HPDE6-E6E7 (cell line): ENCODE results near the gene RAD54L2.
A peak's percentile ranks its signal among the peaks of the same experiment; 100 is the strongest.
"Not testable (repeated sequence)": the region's sequence is repeated elsewhere in the genome, so short reads cannot be mapped to it uniquely, and the experiment has no call there.

Experiments used
- DNase-seq: peaks from one replicate; pipeline ENCODE4 v3.0.0; 2011; ENCODE audit warnings: missing footprints; ENCODE audit errors: extremely low spot score

RAD54L2 gene, protein sequence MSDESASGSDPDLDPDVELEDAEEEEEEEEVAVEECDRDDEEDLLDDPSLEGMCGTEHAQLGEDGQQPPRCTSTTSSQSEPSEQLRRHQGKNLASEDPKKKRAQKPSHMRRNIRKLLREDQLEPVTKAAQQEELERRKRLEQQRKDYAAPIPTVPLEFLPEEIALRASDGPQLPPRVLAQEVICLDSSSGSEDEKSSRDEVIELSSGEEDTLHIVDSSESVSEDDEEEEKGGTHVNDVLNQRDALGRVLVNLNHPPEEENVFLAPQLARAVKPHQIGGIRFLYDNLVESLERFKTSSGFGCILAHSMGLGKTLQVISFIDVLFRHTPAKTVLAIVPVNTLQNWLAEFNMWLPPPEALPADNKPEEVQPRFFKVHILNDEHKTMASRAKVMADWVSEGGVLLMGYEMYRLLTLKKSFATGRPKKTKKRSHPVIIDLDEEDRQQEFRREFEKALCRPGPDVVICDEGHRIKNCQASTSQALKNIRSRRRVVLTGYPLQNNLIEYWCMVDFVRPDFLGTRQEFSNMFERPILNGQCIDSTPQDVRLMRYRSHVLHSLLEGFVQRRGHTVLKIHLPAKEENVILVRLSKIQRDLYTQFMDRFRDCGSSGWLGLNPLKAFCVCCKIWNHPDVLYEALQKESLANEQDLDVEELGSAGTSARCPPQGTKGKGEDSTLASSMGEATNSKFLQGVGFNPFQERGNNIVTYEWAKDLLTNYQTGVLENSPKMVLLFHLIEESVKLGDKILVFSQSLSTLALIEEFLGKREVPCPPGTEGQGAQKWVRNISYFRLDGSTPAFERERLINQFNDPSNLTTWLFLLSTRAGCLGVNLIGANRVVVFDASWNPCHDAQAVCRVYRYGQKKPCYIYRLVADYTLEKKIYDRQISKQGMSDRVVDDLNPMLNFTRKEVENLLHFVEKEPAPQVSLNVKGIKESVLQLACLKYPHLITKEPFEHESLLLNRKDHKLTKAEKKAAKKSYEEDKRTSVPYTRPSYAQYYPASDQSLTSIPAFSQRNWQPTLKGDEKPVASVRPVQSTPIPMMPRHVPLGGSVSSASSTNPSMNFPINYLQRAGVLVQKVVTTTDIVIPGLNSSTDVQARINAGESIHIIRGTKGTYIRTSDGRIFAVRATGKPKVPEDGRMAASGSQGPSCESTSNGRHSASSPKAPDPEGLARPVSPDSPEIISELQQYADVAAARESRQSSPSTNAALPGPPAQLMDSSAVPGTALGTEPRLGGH (N-terminal part only)

DNA sequence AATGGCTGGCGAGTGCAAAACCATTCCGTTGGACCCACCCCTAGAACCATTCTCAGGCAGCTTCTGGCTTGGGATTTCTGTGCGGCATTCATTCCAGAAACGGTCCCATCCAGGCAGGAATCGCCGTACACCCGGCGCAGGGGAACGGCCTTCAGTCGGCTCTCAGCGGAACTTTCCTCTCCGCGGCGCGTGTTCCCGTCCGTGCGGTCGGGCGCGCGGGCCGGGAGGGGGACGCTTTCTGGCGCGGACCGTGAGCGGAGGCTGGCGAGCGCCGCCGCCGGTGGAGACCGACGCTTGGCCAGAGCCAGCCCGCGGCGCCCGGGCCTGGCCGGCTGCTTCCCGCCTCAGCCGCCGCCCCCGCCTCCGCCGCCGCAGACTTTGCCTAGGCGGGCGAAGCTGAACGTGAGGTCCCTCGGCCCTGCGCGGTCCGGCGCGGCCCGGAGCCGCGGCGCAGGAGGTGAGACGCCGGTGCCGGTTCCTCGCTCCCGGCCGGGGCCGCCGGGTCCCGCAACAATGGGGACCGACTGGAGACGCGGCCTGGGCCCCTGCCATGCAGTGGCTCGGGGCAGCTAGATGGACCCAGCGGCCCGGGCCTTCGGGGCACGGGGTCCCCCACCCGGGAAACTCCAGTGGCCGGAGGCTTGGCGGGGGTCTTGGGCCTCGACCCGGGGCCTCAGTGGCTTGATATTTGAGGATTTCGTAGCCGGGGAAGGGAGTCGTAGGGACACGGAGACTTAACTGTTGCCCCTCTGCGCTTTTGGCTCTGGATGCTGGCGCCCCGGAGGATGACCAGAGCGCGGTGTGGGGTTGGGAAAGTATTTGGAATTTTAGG is at the start of gene RAD54L2:
RAD54L2 (plus strand) TSS at position 261 of the 832 bp plus-strand sequence. CDS start 51,702 bp downstream, outside the sequence.
- DNase-seq: peak; percentile 49

DNA sequence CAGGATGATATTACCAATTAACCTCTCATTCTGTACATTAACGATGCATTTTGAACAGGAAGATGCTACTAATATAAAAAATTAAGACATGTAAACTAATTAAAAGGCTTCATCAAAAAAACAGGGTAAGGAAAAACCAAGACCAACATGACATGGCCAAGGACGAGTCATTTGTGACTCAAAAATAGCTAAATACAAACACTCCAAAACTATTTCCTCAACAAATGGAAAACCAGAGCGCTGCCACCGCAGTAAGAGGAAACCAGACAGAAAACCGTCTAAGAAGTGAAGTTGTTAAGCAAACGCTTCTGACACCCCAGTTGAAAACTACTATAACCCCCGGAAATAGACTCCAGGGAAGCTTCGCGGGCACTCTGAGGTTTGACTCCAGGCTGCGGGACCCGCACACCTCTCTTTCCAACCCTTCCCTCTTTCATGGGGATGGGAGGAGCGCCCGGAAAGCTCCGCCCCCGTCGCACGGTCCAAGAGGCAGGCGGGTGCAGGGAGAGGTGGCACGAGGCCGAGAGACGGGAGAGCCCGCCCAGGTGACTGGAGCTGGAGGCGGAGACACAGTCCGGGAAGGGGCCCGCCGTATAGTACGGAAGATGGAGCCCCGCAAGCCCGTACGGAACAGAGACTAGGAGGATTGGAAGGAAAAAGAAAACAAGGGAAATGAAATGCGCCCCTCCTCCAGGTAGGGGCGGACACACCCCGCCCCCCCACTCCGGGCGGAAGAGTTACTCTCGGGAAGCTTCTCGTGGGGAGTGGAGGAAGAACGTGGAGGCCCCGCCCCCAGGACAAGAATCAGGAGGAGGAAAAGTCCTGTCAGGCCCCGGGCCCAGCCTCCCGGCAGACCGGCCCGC is 39.4 kb upstream of the RAD54L2 start:
- peak; percentile 54 for DNase-seq

DNA sequence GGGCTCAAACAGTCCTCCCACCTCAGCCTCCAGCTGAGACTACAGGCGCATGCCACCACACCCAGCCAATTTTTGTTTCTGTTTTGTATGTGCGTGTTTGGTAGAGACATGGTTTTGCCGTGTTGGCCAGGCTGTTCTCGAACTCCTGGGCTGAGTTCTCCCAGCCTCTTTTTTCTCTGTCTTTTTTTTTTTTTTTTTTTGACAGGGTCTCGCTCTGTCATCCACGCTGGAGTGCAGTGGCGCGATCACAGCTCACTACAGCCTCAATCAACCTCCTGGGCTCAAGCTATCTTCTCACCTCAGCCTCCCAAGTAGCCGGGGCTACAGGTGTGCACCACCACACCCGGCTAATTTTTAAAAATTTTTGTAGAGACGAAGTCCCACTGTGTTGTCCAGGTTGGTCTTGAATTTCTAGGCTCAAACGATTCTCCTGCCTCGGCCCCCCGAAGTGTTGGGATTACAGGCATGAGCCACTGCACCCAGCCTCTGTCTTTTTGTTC is 37.8 kb upstream of the RAD54L2 start:
- no peak for DNase-seq

DNA sequence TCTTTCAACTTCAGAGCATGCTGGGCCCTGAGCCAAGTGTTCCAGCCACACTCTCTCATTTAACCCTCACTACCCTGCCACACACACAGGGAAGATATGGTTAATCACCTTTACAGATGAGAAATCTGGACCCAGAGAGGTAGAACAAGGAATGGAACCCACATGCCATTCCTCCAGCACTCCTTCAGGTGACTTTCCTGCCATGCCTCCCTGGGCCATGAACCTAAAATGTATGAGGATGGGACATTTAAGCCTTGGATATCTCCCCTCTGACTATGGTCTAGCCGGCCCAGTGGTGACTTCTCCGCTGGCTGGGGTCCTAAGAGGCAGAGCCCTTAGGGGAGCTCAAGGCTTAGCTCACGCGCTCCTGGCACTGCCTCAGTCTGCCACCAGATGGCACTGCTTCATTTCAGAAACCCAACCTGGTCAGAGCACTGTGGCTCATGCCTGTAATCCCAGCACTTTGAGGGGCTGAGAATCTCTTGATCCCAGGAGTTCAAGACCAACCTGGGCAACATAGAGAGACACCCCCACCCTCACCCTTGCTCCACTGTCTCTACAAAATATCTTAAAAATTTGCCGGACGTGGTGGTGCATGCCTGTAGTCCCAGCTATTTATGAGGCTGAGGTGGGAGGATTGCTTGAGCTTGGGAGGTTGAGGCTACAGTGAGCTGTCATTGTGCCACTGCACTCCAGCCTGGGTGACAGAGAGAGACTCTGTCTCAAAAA is 36.5 kb upstream of the RAD54L2 start:
- DNase-seq: no peak

DNA sequence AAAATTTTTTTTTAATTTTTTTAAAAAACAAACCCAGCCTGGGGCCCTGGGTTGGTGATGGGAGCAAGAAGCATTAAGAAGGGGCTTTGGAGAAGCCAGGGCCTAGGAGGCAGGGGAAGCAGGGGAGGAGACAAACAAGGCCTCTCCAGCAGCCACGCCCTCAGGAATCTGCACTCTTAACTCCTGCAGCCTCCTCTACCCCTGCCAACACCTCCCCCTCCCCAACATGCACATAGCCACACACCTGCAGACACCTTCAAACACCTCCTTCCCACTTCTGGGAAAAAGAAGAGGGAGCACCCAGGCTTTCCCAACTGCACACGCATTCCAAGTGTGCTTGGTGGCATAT is 36.0 kb upstream of the RAD54L2 start:
- no peak for DNase-seq

DNA sequence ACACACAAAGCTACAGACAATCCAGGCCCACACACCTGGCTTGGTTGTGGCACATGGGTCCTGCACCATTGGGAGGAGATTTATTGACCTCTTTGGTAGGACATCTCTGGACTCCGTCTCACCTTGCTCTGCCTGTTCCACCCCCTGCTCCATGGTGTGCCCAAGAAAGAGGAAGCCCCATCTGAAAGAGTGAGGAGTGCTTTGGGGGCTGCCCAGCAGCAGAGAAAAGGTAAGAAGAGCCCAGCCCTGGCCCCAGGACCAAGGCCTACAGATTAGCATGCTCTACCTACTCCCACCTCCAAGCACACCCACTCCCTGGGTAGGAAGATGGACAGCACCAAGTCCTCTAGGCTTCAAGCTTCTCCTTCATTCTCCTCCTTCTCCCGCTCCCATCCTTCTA is 35.5 kb upstream of the RAD54L2 start:
- DNase-seq: no peak

DNA sequence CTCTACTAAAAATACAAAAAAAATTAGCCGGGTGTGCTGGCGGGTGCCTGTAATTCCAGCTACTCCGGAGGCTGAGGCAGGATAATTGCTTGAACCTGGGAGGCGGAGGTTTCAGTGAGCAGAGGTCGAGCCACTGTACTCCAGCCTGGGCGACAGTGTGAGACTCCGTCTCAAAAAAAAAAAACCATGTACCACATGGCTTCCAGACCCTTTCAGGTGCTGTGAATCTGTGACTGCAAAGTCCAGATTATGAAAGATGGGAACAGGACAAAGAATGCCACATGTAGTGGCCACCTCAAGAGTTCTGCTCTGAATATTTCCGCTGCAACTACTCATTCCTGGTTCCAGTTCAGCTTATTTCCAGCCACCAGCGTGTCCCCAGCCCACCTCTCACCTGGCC is 30.3 kb upstream of the RAD54L2 start:
- no peak for DNase-seq

DNA sequence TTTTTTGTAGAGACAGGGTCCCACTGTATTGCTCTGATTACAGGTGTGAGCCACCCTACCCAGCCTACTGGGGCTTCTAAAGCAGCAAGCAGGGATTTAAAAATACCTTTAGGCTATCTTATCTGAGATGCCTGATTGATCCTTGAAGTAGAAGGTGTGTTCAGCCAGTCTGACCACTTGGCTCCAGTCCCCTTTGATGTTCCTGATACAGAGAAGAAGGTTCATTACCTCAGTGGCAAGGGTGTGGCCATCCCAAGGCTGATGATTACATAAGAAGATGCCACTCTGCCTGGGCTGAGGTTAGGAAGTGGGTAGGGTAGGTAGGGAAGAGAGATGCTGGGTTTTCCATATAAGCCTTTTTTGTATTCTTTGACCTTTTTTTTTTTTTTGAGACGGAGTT is 27.5 kb upstream of the RAD54L2 start:
- no peak for DNase-seq

DNA sequence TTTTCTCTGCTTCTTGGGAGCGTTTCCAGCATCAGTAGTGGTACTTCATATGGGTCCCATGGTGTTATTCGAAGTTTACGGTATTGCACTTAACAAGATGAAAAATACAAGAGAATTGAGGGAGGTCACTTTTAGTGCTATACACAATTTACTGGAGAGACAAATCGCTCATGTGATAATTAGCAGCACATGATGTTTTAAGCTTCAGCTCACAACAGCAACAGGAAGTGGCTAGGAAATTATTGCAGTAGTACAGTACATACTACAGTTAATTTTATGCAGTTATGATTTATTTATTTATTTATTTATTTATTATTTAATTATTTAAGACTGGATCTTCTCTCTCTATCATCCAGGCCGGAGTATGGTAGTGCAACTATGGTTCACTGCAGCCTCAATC is 24.3 kb upstream of the RAD54L2 start:
- no peak for DNase-seq

DNA sequence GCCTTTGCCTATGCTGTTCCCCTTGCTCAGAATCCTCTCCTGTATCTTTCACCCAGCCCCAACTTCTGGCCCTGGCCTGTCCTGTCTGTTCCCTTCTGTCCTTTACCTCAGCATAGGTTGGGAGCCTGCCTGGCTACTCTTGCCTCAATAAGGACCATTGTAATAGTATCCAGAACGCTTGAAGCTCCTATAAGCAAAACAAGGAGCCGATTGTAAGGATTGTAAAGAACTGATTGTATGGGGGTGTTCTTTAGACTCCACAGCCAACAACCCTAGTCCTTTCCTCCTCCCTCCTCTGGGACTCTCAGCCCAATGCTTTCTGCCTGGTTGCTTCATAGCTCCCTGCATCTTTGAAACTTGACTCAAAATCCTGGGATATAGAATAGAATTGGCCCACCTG is 18.7 kb upstream of the RAD54L2 start:
- no peak for DNase-seq

DNA sequence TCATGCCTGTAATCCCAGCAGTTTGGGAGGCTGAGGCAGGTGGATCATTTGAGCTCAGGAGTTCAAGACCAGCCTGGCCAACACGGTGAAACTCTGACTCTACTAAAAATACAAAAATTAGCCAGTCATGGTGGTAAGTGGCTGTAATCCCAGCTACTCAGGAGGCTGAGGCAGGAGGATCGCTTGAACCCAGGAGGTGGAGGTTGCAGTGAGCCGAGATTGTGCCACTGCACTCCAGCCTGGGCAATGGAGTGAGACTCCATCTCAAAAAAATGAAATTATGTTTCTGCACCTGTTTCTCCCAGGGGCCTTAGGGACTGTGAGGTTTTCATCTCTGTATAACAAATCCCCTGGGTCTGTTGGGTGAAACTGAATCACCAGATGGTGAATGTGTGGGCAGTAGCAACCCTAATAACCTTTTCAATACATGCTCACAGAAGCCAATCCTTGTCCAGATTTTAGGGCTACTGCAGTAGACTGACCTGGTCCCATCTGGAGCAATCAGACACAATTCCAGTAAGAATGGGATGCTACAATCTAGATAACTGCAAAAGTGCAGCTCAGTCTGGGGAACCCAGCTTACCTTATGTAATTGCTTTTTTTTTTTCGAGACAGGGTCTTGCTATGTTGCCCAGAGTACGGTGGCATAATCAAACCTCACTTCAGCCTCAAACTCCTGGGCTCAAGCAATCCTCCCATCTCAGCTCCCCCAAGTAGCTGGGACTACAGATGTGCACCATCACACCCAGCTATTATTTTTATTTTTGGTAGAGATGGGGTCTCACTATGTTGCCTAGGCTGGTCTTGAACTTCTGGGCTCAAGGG is 17.4 kb upstream of the RAD54L2 start:
- not testable (repeated sequence) for DNase-seq

DNA sequence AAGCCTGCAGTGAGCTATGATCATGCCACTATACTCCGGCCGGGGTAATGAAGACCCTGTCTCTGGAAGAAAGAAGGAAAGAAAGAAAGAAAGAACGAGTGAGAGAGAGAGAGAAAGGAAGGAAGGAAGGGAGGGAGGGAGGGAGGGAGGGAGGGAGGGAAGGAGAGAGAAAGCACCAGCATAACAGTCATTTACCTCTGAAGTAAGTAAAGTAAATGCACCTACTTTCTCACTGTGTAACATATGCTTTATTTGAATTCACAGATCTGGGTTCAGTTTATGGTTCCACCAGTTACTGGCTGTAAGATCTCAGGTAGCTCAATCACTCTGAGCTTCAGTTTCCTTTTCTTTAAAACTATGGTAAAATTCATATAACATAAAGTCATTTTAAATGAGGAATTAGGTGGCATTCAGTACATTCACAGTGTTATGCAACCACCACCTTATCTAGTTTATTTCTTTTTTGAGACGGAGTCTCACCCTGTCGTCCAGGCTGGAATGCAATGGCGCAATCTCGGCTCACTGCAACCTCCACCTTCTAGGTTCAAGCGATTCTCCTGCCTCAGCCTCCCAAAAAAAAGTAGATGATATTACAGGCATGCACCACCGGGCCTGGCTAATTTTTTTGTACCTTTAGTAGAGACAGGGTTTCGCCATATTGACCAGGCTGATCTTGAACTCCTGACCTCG is 16.1 kb upstream of the RAD54L2 start:
- no peak for DNase-seq

DNA sequence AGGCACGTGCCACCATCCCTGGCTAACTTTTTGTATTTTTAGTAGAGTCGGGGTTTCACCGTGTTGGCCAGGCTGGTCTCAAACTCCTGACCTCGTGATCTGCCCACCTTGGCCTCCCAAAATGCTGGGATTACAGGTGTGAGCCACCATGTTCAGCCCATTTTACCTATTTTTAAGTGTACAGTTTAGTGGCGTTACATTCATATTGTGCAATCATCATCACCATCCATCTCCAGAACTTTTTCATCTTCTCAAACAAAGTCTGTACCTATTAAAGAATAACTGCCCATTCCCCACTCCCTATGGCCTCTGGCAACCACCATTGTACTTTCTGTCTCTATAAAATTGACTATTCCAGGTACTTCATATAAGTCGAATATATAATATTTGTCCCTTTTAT is 13.6 kb upstream of the RAD54L2 start:
- DNase-seq: not testable (repeated sequence)

DNA sequence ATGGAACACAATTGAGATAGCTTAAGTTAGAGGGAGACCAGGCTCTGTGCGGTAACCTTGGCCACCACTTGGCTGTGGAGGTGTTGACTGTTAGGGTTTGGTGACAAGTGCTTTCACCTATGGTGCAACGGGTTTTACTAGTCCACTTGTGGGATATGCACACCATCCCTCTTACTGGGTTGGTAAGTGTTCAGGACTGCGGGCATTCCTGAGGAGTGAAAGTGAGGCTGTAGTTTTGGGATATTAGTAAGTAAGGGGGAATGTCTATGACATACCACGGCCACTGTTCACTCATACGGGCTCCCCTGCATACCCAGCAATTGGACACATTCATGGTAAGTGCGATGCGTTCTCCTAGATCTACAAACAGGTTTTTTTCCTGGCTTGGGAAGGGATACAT is 8.0 kb upstream of the RAD54L2 start:
- DNase-seq: no peak

DNA sequence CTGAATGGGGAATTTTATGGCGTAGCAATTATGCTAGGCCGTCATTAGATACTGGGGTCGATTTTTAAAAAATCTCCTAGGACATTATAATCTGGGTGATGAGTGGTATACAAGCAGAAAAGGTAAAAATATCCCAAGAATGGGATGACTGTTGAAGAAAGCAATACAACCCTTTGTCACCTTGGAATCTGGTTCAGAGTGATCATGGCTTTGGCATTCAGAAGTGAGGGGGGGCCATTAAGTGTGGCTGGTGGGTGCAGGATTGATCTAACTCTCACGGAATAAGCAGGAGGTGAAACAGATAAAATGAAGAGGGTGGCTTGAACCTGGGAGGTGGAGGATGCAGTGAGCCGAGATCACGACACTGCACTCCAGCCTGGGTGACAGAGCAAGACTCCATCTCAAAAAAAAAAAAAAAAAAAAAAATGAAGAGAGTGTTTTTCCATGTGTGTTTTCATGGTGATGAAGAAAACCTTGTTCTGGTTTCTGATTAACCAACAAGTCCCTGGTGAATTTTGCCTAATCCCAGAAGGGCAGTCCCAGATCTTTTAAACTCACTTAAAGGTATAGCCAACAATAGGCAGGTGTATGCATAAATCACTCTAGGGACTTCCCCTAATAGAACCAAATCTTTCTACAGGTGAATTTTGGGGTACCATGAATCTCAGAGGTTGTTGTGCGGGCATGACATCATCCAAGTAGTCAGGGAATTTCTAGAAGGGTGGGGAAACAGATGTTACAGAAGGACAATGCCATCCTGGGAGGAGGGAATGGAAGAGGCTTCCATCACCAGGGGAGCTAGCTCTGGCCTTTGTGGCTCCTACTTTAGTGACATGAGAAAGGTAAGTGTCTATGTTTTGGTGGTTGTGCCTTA is 3.1 kb upstream of the RAD54L2 start:
- DNase-seq: no peak

DNA sequence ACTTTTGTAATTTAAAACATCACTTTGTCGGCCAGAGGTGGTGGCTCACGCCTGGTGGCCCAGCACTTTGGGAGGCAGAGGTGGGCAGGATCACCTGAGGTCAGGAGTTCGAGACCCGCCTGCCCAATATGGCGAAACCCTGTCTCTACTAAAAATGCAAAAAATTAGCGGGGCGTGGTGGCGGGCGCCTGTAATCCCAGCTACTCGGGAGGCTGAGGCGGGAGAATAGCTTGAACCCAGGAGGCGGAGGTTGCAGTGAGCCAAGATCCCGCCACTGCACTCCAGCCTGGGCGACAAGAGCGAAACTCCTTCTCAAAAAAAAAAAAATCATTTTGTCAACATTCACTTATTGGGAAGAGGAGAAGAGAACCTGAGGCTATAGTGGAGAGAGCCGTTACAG is 888 bp upstream of the RAD54L2 start:
- DNase-seq: not testable (repeated sequence)

DNA sequence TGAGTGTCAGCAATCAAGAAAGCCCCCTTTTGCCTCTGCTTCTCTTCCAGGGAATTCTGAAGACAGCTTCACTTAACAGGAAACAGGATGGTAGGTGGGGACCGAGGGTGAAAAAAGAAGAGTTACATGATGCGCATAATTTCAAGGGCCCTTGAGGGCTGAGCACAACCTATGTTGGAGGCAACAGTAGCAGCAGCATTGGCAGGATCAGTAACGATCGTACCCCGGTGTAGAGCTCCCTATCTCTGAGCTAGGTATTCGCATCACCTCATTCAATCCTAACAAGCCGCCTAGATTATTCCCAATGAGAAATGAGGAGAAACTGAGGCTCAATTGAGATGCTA is 432 bp upstream of the RAD54L2 start:
- no peak for DNase-seq
